HG03066 (cell line): ENCODE measurements around the gene CNTN6.

Experiments used
- ATAC-seq: cut with Tn5 transposase; IDR thresholded peaks from one replicate; pipeline ENCODE4 v1.9.1; 2021; ENCODE audit warnings: low read depth; ENCODE audit not compliant: unreplicated experiment

CNTN6 gene

GRCh38 chr3:1400571-1400970 is 307.7 kb downstream of the CNTN6 start:
- no peak for ATAC-seq

- ATAC-seq, result no peak
These were observed 311.6 kb downstream of the CNTN6 start for GRCh38 chr3:1404270-1404962.

GRCh38 chr3:1406250-1406649 is 313.4 kb downstream of the CNTN6 start:
- ATAC-seq, result no peak

- no peak for ATAC-seq
These were observed 328.8 kb downstream of the CNTN6 start for GRCh38 chr3:1421577-1421976.

GRCh38 chr3:1423566-1424089 is 330.8 kb downstream of the CNTN6 start:
- no peak for ATAC-seq

GRCh38 chr3:1439395-1439794 is 346.6 kb downstream of the CNTN6 start:
- no peak for ATAC-seq

- no peak for ATAC-seq
These were observed 349.4 kb downstream of the CNTN6 start for GRCh38 chr3:1442271-1442670.

GRCh38 chr3:1444195-1444594 is 351.4 kb downstream of the CNTN6 start:
- no peak for ATAC-seq

GRCh38 chr3:1446531-1446930 is 353.7 kb downstream of the CNTN6 start:
- ATAC-seq, result no peak

GRCh38 chr3:1447452-1447851 is 354.6 kb downstream of the CNTN6 start:
- no peak for ATAC-seq

- no peak for ATAC-seq
These were observed 355.6 kb downstream of the CNTN6 start for GRCh38 chr3:1448443-1448842.
